DOHH2 (cell line): Measurements from ENCODE around the gene MTR.

ENCODE experiments used
- EZH2phosphoT487 ChIP-seq: fragments of 200-600 bp; sonication (generic); IDR thresholded peaks from 2 replicates; pipeline ENCODE4 v1.6.1; 2017; ENCODE audit warnings: borderline replicate concordance, mild to moderate bottlenecking, antibody characterized with exemption, low read length, moderate library complexity, mixed read lengths
- TF ChIP-seq, protein P1 (sequence below): fragments of 200-600 bp; sonication (generic); IDR thresholded peaks from one replicate; pipeline ENCODE4 v1.5.1; 2014; ENCODE audit warnings: antibody characterized with exemption, mild to moderate bottlenecking, low read depth, low read length; ENCODE audit not compliant: poor library complexity, severe bottlenecking

DNA sequence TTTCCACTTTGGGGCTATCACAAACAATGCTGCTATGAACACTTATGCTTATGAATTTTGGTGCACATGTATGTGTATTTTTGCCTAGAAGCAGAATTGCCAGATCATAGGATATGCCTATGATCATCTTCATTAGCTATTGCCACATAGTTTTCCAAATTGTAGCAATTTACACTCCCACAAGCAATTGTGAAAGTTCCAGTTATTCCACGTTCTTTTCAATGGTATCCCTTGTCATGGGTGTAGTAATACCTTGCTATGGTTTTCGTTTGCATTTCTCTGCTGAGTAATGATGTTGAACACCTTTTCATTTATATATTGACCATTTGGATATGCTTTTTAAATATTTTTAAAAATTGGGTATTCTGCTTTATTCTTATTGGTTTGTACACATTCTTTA is 82.6 kb downstream of the MTR start:
- TF ChIP-seq, protein P1, sequence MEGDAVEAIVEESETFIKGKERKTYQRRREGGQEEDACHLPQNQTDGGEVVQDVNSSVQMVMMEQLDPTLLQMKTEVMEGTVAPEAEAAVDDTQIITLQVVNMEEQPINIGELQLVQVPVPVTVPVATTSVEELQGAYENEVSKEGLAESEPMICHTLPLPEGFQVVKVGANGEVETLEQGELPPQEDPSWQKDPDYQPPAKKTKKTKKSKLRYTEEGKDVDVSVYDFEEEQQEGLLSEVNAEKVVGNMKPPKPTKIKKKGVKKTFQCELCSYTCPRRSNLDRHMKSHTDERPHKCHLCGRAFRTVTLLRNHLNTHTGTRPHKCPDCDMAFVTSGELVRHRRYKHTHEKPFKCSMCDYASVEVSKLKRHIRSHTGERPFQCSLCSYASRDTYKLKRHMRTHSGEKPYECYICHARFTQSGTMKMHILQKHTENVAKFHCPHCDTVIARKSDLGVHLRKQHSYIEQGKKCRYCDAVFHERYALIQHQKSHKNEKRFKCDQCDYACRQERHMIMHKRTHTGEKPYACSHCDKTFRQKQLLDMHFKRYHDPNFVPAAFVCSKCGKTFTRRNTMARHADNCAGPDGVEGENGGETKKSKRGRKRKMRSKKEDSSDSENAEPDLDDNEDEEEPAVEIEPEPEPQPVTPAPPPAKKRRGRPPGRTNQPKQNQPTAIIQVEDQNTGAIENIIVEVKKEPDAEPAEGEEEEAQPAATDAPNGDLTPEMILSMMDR, result no peak
- no peak for TF ChIP-seq EZH2phosphoT487
